ENCODE data around the gene CBFA2T2.

Gene CBFA2T2

DNA sequence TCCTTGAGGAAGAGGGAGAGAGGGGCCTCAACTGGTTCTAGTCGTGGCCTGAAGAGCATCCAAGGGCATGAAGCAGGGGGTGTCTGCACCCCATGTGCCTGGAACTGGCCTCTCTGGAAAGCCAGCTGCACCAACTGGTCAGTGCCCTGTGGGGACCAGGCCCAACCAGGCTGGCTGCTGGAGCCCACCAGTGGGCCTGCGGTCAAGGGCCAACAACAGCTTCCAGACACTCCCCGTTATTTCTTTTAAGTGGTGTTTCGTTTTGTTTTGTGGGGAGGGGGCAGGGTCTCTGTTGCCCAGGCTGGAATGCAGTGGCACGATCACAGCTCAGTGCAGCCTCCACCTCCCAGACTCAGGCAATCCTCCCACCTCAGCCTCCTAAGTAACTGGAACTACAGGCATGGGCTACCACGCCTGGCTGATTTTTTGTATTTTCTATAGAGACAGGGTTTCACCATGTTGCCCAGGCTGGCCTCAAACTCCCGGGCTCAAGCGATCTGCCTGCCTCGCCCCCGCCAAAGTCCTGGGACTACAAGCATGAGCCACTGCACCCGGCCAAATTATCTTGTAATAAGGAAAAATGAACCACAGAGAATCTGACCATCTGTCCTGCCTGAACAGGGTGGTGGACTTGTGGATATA, 160.3 kb downstream of the CBFA2T2 start:
- in situ Hi-C loops (cut with MboI; ENCODE audit: low sequenced_read_pairs), result no loop called here

DNA sequence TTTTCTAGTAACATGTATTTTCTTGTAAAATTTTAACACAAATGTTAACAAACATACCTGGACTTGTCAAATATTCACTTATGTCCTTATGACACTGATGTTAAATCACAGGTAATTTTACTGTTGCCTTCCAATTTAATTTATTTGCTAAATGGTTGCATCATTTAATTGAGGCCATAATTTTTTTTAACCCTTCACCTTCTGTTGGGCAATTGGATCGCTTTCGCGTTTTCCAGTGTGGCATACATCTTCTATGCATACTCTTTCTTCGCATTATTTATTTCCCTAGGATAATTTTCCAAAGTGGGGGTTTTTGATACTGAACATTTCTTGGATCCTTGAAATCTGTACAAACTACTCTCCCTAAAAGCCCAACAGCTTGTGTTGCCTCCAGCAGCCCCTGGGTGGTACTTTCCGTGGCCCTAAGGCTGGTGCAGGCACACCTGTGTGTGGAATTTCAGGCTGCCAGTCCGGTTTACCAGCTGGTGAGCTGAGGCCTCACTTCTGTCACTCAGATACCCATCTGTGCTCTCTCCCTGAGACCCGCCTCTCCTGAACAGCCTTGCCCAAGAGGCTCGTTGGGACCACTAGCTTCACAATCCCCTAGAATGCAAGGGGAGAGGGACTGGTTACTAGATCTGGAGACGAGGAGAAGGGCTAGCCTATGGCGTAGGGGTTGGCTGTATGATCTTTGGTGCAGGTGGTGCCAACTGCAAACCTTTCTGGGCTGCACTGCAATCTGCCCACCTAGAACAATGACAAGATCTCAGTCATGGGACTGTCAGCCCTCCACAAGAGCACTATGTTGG, 161.1 kb downstream of the CBFA2T2 start:
- in situ Hi-C loops (cut with MboI; ENCODE audit: low sequenced_read_pairs), result no loop called here

DNA sequence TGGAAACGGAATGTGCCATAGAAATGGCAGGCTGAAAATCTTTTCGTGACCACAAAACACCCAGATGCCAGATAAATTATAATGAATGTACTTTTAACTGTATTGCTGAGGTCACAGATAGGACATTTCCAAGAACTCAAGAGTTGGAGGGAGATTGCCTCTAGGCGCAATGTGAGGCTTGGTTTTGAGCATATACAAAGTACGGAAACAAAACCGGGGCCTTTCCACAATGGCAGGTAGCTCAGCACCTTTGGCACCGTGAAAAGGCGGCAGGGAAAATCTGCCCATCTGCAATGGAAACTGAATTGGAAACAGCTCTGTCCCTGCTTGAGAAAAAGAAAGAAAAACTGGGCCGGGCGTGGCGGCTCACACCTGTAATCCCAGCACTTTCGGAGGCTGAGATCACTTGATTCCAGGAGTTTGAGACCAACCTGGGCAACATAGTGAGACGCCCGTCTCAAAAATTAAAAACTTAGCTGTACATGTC, 161.7 kb downstream of the CBFA2T2 start:
- in situ Hi-C loops (cut with MboI; ENCODE audit: low sequenced_read_pairs), result no loop called here

DNA sequence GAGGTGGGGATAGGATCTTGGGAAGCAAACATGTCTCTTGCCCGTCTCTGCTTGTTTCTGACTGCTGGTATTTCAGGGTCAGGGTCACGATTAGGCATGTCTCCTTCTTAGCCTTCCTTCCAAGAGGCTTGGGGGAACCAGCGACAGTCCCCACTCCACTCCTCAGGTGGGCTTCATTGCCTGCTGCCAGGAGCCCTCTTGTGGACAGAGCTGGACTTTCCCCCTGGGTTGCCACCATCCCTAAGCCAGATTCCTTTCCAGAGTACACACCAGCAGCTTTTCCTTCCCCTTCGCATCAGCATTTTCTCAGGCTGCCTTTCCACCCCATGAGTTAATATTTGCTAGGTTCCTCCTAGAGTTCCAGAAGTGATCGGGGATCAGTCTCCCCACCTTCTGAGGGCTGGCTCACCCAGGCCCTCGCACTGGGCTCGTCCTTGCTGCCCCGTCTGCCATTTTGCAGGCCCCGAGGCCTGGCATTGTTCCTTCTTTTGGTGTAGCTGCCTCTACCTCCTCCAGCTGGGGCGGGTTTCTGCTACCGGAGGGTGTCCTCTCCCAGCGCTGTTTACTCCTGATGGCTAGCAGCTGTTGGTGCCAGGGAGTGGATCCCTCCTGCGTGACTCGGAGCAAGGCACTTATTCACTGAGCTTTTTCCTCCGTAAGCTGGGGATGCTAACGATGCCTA, 163.5 kb downstream of the CBFA2T2 start:
- in situ Hi-C loops (cut with MboI; ENCODE audit: low sequenced_read_pairs), result no loop called here

DNA sequence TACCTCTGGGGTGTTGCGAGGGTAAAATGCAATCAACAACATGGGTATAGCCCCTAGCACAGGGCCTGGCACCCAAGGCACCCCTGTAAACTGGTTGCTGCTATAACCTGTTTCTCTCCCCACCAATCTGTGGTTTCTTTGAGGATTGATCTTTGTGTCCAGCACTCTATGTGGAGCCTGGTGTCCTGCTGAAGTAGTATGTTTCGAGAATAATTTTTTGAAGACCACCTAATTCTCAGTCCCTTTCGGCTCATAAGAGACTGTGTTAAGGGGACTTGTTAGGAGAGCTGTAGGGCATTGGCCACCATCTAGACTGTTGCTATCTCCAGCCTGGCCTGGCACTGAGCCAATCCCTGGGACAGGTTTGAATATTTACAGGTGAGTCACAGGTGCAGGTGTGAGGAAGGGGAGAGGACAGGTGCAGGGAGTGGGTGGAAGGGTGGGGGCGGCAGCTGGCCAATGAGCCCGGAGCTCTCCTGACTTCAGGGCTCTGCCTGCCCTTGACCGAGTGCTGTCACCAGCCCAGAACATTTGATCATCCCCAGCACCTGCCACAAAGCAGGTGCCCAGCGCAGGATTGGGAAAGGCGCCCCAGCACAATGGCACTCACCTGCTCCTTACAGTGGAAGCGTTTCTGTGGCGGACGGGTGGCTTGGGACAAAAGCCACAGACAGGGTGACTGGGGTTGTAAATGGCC, 164.2 kb downstream of the CBFA2T2 start:
- in situ Hi-C loops (cut with MboI; ENCODE audit: low sequenced_read_pairs), result no loop called here

DNA sequence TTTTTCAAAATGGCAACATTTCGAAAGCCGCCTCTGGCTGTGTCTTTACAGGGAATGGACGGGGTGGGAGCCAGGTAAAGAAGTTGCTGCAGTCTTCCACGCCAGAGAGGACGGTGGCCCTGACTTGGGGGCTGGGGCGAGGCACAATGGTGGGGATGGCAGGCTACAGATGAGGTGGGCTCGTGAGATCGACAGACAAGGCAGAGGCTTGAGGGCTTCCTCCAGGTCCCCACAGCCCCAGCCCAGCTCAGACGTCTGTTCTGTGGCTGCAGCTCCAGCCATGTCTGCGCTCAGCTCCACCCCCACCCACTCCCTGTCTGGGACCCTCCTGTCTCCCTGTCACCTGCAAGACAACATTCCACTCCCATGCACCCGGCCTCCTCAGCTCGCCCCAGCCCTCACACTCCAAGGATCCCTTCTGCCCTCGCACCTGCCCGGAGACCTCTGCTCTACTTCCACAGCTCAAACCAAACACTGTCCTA, 164.8 kb downstream of the CBFA2T2 start:
- in situ Hi-C loops (cut with MboI; ENCODE audit: low sequenced_read_pairs), result no loop called here

DNA sequence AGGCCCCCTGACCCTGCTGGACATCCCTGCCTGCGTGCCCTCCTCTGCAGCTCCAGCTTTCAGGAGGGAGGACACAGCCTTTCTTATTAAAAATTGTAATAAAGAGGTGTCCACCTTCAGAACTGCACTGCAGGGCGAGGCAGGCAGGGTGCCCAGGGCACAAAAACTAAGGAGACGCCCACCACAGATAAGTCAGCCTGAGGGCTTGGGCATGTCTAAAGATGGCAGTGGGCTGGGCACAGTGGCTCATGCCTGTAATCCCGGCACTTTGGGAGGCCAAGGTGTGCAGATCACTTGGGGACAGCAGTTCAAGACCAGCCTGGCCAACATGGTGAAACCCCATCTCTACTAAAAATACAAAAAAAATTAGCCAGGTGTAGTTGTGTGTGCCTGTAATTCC, 165.3 kb downstream of the CBFA2T2 start:
- in situ Hi-C loops (cut with MboI; ENCODE audit: low sequenced_read_pairs), result no loop called here

DNA sequence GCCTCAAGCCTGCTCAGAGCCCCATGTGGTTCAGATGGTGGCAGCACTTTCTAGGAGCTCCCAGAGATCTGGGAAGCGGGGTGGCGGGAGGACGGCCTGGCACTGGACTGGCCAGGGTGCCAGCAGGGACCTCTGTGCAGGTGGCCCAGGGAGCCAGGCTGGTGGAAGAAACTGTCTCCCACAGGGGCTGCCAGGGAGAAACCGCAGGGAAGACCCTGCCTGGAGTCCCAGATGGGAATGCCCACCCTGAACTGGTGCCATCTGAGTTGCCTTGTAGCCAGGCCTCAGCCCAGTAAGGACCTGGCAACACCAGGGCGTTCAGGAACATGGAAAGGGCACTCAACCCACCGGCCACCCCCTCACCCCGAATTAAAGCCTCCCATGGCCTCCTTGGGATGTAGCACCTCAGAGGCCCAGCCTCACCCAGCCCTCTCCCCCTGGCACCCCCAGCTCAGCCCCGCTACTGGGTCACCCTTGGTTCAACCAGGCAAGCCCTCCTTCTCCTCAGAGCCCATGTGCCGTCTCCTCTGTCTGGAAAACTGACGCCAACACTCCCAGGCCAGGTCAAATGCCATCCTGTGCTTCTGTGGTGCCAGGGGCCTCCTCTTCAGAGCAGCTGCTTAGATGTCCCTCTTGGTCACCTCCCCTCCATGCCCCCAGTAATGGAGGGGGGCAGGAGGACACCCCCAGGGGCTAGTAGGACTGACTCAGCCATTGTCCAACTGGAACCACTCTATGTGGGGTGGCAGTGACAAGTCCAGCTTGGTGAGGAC, 166.3 kb downstream of the CBFA2T2 start:
- in situ Hi-C loops (cut with MboI; ENCODE audit: low sequenced_read_pairs), result no loop called here

DNA sequence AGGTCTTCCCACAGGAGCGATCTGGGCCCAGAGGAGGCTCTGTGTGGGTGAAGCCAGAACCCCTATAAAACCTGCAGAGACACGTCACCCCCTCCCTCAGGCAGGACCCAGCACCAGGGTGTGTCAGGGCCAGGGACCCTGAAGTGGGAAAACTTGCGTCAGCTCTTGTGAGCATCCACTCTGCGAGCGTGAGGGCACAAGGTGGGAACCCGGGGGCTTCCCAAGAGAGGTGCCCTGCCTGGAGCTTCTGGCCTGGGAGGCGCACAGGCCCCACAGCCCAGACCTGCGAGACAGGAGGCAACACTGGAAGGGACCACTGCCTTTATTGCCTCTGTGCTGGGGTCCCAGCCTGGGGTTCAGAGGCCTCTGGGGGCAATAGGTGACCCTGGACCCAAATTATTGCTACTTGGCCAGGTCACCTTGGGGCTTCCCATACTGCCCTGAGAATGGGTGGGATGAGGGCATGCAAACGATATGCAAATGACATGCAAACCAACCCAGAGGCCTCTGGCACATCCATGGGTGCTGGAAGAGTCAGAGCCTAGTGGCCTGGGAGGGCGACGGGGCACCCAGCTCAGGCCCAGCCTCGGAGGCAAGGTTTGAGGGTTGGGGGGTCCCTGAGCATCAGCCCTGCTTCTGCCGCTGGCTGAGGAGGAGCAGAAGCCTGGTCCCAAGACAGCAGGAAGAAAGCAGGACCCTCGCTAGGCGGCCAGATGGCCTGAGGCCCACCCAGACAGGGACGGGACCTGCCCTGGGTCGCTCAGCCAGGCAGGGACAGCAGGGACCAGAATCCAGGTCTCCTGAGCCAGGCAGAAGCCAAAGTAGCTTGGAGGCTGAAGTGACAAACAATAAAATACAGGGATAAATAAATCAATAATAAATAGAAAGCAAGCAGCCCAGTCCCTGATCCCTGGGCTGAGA, 167.1 kb downstream of the CBFA2T2 start:
- in situ Hi-C loops (cut with MboI; ENCODE audit: low sequenced_read_pairs), result no loop called here

DNA sequence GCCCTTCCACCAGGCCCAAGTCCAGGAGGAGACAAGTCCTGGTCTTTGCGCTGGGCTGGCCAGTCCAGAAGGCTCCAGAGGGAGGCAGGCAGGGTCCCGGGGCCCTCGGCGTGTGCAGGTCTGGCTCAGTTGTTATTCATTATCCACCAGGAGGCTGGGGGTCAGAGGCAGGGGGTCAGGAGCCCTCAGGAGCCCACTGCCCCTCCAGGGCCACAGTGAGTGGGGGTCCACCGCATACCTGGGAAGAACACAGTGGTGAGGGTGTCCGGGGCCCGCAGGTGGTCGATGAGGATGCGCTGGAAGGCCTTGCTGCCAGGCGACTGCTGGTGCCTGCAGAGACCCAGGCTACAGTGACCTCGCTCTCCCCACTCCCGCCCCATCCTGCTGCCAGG, 167.8 kb downstream of the CBFA2T2 start:
- in situ Hi-C loops (cut with MboI; ENCODE audit: low sequenced_read_pairs), result no loop called here

DNA sequence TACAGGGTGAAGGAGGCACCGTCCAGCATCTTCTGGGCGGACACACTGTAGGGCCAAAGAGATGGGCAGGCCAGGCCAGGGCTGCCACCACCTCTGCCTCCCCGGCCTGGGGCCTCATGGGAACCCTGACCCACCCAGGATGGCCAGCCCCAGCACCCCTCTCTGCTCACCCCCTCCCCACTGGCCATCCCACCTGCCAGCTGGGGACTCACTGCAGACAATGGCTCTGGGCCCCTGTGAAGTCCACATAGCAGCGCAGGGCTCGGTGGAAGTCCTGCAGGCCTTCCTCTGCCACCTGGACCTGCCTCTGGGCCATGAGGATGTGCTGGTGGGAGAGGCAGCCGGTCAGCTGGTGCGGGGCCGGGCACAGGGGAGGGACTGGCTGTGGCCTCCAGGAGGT, 168.6 kb downstream of the CBFA2T2 start:
- in situ Hi-C loops (cut with MboI; ENCODE audit: low sequenced_read_pairs), result no loop called here

DNA sequence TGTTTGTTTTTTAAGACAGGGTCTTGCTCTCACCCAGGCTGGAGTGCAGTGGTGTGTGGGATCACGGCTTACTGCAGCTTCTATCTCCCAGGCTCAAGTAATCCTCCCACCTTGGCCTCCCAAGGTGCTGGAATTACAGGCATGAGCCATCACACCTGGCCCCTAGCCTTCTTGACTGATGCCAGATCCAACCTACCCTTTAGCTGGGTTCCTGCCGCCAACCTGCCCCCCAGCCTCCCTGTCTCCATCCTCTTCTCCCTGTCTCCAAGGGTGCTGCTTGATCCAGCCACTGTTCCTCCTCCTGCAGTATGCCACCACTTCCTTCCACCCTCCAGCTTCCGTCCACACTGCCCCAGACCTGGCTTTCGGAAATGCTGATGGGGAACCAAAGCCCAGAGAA, 169.0 kb downstream of the CBFA2T2 start:
- in situ Hi-C loops (cut with MboI; ENCODE audit: low sequenced_read_pairs), result no loop called here

DNA sequence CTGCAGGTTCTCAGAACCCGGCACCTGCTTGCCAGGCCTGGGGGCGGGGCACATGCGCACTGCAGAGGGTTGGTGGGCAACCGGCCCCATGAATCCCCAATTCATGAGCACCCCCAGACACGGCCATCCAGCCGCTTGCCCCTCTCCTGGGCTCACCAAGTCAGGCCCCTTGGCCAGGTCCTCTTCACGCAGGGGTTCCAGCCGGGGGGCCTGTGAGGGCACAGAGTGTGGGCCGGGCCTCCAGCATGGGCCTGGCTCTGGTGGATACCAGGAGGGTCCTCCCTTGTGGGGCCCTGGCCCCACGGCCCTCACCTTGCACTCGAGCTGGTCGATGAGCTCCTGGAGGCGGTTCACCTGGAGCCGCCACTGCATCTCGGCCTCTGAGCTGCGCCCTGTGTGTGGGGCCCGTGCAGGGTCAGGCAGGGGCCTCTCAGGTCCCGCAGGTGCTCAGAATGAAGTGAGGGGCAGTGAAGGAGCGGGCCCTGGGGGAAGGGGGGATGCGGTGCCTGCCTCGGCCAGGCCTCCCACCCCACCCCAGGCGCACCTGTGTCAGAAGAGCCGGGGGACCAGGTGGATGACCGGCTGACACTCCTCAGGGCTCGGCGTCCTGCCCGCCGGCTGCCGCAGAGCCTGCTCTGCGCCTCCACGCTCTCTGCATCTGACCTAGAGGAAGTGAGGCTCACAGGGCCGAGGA, 169.6 kb downstream of the CBFA2T2 start:
- in situ Hi-C loops (cut with MboI; ENCODE audit: low sequenced_read_pairs), result no loop called here

DNA sequence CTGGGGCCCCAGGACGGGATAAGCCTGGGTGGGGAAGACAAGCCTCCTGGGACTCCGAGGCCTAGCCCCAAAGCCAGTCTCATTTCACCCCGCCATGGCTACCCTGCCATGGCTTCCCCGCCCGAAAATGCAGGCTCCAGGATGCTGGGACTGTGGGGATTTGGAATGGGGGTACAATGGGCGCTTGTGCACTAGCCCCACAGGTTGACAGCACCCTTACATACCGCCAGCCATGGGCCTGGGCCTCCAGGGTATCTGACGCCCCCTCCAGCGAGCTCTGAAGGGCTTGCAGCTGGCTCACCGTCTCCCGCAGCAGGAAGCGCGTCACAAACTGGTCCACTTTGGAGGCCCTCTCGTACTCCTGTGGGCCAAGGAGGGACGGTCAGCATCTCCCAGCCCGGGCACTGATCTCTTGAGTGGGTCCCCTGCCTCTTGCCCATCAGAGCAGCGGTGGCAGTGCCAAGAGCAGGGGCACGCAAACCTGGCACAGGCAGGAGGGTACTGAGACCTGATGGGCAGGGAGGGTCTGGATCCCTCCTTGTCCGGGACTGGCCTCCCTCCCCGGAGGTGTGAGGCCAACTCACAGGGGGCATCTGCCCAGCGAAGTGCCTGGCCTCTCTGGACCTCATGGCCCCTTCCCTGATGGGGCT, 170.3 kb downstream of the CBFA2T2 start:
- in situ Hi-C loops (cut with MboI; ENCODE audit: low sequenced_read_pairs), result no loop called here

DNA sequence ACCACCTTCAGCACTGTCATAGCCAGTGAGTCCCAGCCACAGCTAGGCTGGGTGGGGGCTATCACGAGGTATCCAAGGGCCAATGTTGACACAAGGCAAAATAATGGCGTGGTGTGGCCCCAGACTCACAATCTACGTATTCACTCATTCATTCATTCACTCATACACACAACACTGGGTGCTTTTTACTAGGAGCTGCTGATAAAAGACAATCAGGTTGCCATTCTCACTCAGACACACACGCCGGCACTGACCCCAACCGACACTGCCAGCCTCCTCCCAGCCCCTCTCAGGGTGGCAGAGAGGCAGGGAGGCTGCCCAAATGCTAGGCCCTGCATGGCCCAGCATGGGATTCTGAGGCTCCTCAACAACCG, 170.8 kb downstream of the CBFA2T2 start:
- in situ Hi-C loops (cut with MboI; ENCODE audit: low sequenced_read_pairs), result no loop called here

DNA sequence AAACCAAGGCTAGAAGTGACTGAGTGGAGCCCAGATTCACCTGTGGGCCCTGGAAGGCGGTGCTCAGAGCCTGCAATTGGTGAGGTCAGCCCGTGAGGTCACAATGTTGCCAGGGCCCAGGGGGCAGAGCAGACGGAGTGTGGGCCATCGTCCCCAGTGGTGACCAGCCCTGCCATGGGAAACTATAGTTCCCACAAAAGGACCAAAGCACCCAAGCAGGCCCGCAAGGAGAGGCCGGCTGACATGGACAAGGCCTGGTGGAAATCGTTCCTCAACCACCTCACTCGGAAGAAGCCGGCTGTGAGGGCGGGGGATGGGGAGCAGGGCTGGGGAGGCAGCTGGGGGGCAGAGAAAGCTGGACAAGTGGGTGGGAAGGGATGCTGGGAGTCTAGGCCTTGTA, 172.3 kb downstream of the CBFA2T2 start, which contains the start of gene C20orf144:
Gene C20orf144, plus strand, starts transcription at position 156 of the 400 bp plus-strand sequence. Its CDS starts 19 bp downstream, at position 175.
- in situ Hi-C loops (cut with MboI; ENCODE audit: low sequenced_read_pairs), result no loop called here

DNA sequence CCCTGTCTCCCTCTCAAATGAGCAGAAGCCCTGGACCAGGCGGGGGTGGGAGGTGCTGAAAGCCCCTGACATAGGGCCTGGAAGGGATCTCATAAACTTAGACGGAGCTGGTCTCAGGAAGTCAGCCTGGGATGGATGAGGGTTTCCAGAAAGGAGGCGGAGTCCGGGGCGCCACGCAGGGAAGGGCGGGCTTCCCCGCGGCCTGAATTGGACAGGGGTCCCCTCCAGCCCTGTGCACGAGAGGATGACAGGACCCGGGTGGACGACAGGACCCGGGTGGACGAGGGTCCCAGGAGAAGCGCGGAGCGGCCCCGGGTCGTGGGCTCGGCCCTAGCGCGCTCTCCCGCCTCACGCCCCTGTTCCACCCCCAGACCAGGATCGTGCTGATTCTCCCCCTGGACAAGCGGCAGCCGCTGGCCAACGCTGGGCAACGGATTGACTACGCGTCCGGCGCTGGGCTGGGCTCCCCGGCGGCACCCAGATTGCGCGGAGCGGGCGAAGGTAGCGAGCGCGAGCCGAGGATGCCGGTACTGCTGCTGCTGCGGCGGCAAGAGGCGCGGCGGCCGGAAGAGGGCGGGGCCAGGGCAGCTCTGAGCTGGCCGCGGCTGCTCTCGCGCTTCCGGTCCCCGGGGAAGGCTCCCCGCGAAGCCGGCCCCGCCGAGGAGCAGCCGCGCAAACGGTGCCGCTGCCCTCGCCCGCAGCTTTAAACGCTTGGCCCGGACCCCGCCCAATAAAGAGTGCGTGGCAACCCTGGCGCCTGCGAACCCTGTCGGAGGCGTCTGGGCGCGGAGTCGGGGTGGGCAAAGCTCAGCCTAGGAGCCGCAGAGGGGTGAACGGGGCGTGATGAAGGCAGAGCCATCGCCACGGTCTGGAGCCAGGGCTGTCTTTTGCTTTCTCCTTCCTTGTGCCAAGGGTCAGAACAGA, 173.5 kb downstream of the CBFA2T2 start:
- in situ Hi-C loops (cut with MboI; ENCODE audit: low sequenced_read_pairs), result no loop called here
